Activated CD8-positive, alpha-beta memory T cell treated with anti-CD3 and anti-CD28 coated beads, Interleukin-2, amount 50 U/mL, for 24 hours (primary cell): ENCODE results near the gene HELZ2.

ENCODE experiments used
- DNase-seq: peaks from one replicate; pipeline ENCODE4 v3.0.0-alpha.2; 2020; ENCODE audit errors: extremely low read depth

HELZ2 gene

DNA sequence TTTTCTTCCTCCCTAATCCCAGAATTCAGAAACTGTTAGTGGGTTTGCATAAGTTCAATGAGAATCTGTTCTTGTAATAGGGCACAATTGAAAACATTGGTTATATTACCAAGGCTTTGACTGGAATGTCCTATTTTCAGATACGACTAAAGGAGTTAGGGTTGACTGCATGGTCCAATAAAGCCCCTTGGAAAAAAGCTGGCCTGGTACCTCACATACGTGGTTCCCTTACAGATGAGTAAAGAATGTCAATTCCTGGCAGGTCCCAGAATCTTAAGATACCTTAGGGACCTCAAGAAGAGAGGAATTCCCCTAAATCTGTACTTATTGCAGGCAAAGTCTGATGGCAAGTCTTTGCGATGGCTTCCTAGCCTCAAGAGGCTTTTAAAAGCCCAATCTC, 48.9 kb downstream of the HELZ2 start:
- DNase-seq = no peak
